K562 (cell line): ENCODE data around the gene OCIAD1. TPM values are rescaled to one million over a fixed set of nuclear protein-coding genes. Genes with fewer than 3 reads are reported as not detected.
A peak's percentile ranks its signal among the peaks of the same experiment; 100 is the strongest.

Experiments
- BCOR ChIP-seq: fragments of 450-650 bp; IDR thresholded peaks from 2 replicates; pipeline ENCODE4 v1.6.1; 2016
- HDGF ChIP-seq: fragments of 450-650 bp; IDR thresholded peaks from 2 replicates; pipeline ENCODE4 v1.6.1; 2016
- HSF4 ChIP-seq: fragments of 250-450 bp; sonication (Bioruptor Pico); IDR thresholded peaks from 2 replicates; pipeline ENCODE4 v2.1.2; 2022; ENCODE audit warnings: mild to moderate bottlenecking, moderate library complexity, borderline replicate concordance
- MCM3 ChIP-seq: fragments of 450-650 bp; IDR thresholded peaks from 2 replicates; pipeline ENCODE4 v1.6.1; 2016
- RFX7 ChIP-seq: fragments of 250-450 bp; sonication (Bioruptor Pico); IDR thresholded peaks from 2 replicates; pipeline ENCODE4 v1.5.1; 2021; ENCODE audit warnings: mild to moderate bottlenecking
- TAF15 ChIP-seq: fragments of 200-400 bp; formaldehyde crosslinking; IDR thresholded peaks from 2 replicates; pipeline ENCODE4 v1.6.1; 2017; ENCODE audit warnings: mild to moderate bottlenecking, low read depth, low read length, moderate library complexity
- ZBTB1 ChIP-seq: sonication (generic); formaldehyde crosslinking; IDR thresholded peaks from 2 replicates; pipeline ENCODE4 v1.8.1; 2023; ENCODE audit warnings: missing genetic modification reagents, low read depth, mild to moderate bottlenecking, borderline replicate concordance
- ZNF232 ChIP-seq: sonication (generic); formaldehyde crosslinking; IDR thresholded peaks from 2 replicates; pipeline ENCODE4 v1.8.0; 2022; ENCODE audit warnings: mild to moderate bottlenecking, missing genetic modification reagents
- ZNF445 ChIP-seq: fragments of 250-450 bp; sonication (Bioruptor Pico); IDR thresholded peaks from 2 replicates; pipeline ENCODE4 v1.4.0; 2020; ENCODE audit warnings: low read depth, mild to moderate bottlenecking, moderate library complexity
- polyA plus RNA-seq, 8 experiments: library from polyadenylated mRNA; depleted of rRNA in 4 of 8; stranded (reverse) in 5 of 8; unstranded in 3 of 8; fragments of >200 nt; fragmentation: Nextera tagmentation in 2 of 8; fragmentation: Illumina TruSeq in 1 of 8; extraction: Ambion mirVana in 2 of 8; extraction: Trizol in 1 of 8; gene quantifications; 2 replicates each; pipeline versions ENCODE4 v1.2.1 to v1.2.3, GENCODE V29; 2011 to 2014; ENCODE audit warnings: inconsistent platforms in 1 of 8, missing spikeins in 1 of 8
- total RNA-seq, 7 experiments: library from RNA; depleted of rRNA in 6 of 7; stranded (reverse); fragments of >200 nt in 6 of 7; fragmentation: Illumina TruSeq in 2 of 7; extraction: Trizol in 2 of 7; gene quantifications; 2 replicates each; pipeline versions ENCODE4 v1.2.1 to v1.2.3, GENCODE V29; 2011 to 2021; ENCODE audit warnings: low replicate concordance in 1 of 7
- TF ChIP-seq, protein P1 (sequence below), 2 experiments: fragments of 450-650 bp; formaldehyde crosslinking in 1 of 2; IDR thresholded peaks; 2 replicates each; pipeline versions ENCODE4 v1.4.0 to v1.6.1; 2014 to 2020; ENCODE audit warnings: mild to moderate bottlenecking in 2 of 2, borderline replicate concordance in 1 of 2, low read depth in 1 of 2
- TF ChIP-seq, protein P2 (sequence below): sonication (generic); formaldehyde crosslinking; IDR thresholded peaks from 2 replicates; pipeline ENCODE4 v1.8.0; 2022; ENCODE audit warnings: mild to moderate bottlenecking, missing genetic modification reagents
- TF ChIP-seq, protein P3 (sequence below): fragments of 250-450 bp; sonication (Bioruptor Pico); IDR thresholded peaks from 2 replicates; pipeline ENCODE4 v1.5.0; 2021; ENCODE audit warnings: mild to moderate bottlenecking, moderate library complexity
- TF ChIP-seq, protein P4 (sequence below): sonication (generic); formaldehyde crosslinking; IDR thresholded peaks from 2 replicates; pipeline ENCODE4 v1.8.0; 2022; ENCODE audit warnings: missing genetic modification reagents, mild to moderate bottlenecking, moderate library complexity, borderline replicate concordance

Gene OCIAD1
- total and polyA plus RNA-seq, 9 of the 15 experiments (the other 6 are each of a cell fraction or from before 2014, with no cell fraction given), result 99.0 to 358 (median 196) TPM

DNA sequence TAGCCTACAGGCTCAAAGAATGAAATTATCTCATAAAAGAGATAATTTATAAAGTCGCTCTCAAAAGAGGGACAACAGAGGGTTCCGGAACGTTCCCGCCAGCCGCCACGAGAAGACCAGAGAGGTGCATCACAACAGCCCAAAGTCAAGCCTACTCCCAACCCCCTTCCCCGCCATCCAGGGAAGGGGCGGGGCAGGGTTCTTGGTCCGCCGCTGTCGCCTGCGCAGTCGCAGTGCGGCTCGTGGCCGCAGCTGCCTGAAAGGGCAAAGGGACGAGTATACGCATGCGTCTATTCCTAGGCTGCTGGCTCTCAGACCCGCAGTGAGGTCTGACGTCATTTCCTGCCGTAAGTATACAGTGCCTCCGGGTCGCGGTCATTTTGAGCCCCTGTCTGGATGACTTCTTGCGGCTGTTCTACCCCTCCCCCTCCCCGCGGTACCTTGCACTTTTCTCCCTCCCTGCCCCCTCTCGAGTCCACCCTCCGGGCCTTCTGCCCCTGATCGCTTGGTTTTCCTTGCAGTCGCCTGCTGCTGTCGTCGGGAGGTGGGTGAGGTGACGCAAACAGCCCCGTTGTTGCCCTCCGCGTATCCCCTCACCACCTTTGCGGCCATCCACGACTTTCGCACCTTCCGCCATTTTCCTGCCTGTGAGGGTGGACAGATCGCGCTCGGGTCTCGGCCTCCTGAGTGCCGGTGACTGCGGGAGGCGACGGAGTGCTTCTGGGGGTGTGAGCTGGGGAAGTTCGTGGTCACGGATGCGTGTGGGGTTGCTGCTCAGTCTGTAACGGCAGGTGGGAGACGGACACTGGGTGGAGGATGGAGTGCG lies at the start of gene OCIAD1 (continued):
- TF ChIP-seq, protein P1, sequence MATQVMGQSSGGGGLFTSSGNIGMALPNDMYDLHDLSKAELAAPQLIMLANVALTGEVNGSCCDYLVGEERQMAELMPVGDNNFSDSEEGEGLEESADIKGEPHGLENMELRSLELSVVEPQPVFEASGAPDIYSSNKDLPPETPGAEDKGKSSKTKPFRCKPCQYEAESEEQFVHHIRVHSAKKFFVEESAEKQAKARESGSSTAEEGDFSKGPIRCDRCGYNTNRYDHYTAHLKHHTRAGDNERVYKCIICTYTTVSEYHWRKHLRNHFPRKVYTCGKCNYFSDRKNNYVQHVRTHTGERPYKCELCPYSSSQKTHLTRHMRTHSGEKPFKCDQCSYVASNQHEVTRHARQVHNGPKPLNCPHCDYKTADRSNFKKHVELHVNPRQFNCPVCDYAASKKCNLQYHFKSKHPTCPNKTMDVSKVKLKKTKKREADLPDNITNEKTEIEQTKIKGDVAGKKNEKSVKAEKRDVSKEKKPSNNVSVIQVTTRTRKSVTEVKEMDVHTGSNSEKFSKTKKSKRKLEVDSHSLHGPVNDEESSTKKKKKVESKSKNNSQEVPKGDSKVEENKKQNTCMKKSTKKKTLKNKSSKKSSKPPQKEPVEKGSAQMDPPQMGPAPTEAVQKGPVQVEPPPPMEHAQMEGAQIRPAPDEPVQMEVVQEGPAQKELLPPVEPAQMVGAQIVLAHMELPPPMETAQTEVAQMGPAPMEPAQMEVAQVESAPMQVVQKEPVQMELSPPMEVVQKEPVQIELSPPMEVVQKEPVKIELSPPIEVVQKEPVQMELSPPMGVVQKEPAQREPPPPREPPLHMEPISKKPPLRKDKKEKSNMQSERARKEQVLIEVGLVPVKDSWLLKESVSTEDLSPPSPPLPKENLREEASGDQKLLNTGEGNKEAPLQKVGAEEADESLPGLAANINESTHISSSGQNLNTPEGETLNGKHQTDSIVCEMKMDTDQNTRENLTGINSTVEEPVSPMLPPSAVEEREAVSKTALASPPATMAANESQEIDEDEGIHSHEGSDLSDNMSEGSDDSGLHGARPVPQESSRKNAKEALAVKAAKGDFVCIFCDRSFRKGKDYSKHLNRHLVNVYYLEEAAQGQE (IDR thresholded peaks at IDR 0.05; ENCODE audit: borderline replicate concordance), result no peak
- TF ChIP-seq, protein P1 (CRISPR knock-in tag; IDR thresholded peaks at IDR 0.05; ENCODE audit: low read depth), result no peak
- TF ChIP-seq, protein P2, sequence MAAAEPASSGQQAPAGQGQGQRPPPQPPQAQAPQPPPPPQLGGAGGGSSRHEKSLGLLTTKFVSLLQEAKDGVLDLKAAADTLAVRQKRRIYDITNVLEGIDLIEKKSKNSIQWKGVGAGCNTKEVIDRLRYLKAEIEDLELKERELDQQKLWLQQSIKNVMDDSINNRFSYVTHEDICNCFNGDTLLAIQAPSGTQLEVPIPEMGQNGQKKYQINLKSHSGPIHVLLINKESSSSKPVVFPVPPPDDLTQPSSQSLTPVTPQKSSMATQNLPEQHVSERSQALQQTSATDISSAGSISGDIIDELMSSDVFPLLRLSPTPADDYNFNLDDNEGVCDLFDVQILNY (CRISPR knock-in tag), result 0 out of 2 replicates have a peak, but pooled peaks have one; percentile 26
- TF ChIP-seq, protein P3, sequence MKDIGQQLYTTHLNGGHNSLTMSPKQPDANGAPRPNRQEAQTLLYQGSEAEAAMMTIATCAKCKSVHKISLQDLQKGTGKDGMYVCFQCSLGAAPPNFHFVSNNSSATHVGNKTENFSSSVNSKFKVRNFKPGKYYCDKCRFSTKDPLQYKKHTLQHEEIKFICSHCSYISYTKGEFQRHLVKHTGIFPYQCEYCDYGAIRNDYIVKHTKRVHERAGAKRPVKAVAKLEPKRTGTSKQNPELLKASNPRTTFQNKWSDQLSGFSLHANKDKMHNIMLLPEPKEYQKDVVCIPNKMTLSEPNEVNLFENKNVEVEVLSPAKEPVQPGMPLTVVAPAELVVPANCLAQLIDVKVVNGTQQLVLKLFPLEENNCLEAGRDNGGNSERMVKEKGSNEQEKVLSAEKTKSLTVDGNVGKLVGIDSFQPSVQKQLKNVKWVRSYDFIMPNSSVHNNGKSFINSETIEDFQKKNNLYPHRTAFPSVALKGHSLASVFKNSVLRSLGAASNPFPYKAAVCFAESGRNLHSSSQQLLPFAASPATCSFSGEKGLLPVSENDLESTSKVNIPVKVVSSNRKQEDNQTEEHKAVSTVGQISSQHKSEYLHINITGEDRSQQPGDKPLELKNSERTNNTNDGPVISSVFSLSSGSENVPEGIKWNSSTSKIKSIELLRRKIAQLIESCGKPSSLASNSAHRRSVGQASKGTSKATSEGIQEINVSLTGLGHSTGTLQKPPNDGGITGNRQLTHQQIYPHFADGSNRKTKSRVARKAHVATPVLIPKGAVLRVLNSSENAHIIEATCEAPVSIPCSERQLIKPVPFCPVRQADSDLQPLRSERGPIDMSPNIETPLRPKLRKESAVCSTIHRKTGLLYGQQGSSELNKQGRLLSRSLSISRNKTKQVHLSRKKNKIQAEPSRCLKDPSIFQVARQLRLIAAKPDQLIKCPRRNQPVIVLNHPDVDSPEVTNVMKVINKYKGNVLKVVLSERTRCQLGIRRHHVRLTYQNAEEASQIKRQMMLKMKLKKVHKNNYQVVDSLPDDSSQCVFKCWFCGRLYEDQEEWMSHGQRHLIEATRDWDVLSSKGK, result no peak
- TF ChIP-seq ZNF232 (CRISPR knock-in tag) (peak; percentile 74; the same call in 1 of the 2 replicates), RFX7 (CRISPR knock-in tag) (no peak), TAF15 (no peak), BCOR (peak; percentile 64; the same call in 1 of the 2 replicates), HSF4 (CRISPR knock-in tag) (no peak), MCM3 (no peak), HDGF (peak; percentile 69; the same call in 1 of the 2 replicates), ZNF445 (no peak), ZBTB1 (CRISPR knock-in tag) (peak; percentile 62; the same call in 1 of the 2 replicates)
- TF ChIP-seq, protein P4, sequence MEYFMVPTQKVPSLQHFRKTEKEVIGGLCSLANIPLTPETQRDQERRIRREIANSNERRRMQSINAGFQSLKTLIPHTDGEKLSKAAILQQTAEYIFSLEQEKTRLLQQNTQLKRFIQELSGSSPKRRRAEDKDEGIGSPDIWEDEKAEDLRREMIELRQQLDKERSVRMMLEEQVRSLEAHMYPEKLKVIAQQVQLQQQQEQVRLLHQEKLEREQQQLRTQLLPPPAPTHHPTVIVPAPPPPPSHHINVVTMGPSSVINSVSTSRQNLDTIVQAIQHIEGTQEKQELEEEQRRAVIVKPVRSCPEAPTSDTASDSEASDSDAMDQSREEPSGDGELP (CRISPR knock-in tag), result peak; percentile 81
